ENCODE data around the gene GPR158. TPM values are rescaled to one million over a fixed set of nuclear protein-coding genes. Genes with fewer than 3 reads are reported as not detected.

The GPR158 gene
- total and polyA plus RNA-seq, 4 donors = 0.03 to 0.08 TPM; not detected in 2

DNA sequence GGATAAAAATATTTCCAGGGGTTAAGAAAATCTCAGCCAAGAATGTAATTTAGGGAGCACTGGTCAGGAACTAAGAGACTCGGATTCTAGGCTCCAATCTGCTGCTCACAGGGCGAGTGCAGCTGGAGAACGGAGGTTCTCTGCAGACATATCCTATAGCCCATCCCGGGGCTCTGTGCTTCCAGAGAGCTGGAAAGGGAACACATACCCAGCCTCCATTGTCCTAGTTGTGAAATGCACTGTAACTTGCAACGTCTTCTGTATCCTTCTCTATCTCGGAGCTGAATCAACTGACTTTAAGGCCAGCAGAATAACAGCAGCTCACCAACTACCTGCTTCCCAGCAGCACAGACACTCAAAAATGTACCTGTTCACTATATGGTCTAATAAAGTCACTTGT, 408.2 kb downstream of the GPR158 start:
- no peaks in the 10 kb centered on the region for H3K9me3 ChIP-seq (ENCODE audit: control insufficient read depth in 4 of 4, low read length in 3 of 4)
- no peak for DNase-seq (ENCODE audit: low spot score)
- no peak overlapping the region for H3K4me3 ChIP-seq (ENCODE audit: low read depth in 1 of 3, low read length in 3 of 3)
- 66% methylated on average over 6 of the region's 6 CpGs for WGBS
- no peaks in the 10 kb centered on the region for H3K27me3 ChIP-seq (ENCODE audit: control insufficient read depth in 4 of 4, insufficient read depth in 4 of 4, low read length in 3 of 4)
- no peaks in the 10 kb centered on the region for H3K4me1 ChIP-seq (ENCODE audit: control insufficient read depth in 4 of 4, insufficient read depth in 4 of 4, low read length in 3 of 4)
- TF ChIP-seq, protein P1, sequence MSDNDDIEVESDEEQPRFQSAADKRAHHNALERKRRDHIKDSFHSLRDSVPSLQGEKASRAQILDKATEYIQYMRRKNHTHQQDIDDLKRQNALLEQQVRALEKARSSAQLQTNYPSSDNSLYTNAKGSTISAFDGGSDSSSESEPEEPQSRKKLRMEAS (IDR thresholded peaks at IDR 0.05) = no peak
- TF ChIP-seq YY1 (IDR thresholded peaks at IDR 0.05) (no peak), JUND (IDR thresholded peaks at IDR 0.05) (no peak), NR2F2 (IDR thresholded peaks at IDR 0.05) (no peak), SP1 (IDR thresholded peaks at IDR 0.05) (no peak), GABPA (IDR thresholded peaks at IDR 0.05 in 1 of 2, conservative IDR thresholded peaks at IDR 0.05 in 1 of 2) (no peak), FOXA2 (IDR thresholded peaks at IDR 0.05) (no peak), HNF4A (conservative IDR thresholded peaks at IDR 0.05) (no peak), RAD21 (IDR thresholded peaks at IDR 0.05) (no peak)
- TF ChIP-seq, protein P2, sequence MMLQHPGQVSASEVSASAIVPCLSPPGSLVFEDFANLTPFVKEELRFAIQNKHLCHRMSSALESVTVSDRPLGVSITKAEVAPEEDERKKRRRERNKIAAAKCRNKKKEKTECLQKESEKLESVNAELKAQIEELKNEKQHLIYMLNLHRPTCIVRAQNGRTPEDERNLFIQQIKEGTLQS (IDR thresholded peaks at IDR 0.05) = no peak
- H3K9ac ChIP-seq (ENCODE audit: low read depth in 1 of 2, low read length in 2 of 2) = no peak overlapping the region
- H3K36me3 ChIP-seq (ENCODE audit: control insufficient read depth in 4 of 4, insufficient read depth in 3 of 4, low read depth in 1 of 4, low read length in 3 of 4) = no peaks in the 10 kb centered on the region
- no peak overlapping the region for H3K27ac ChIP-seq (ENCODE audit: low read depth in 1 of 2, low read length in 2 of 2)

DNA sequence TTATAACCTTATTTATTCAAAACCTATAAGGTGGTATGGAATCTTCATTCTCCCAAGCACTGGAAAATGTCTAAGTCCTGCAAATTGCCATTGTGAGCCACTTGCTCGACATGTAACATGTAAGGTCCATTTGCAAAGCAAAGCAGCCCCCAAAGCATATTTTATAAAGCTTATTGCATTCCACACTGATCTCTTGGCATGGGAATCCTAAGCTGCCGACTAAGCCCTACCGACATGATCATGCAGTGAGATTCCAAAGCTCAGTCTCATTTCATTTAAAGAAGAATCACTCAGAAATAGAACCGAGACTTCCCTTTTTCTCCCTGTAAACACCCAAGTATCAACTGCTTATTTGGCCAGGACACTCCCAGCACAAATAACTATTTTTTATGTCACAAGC, 425.9 kb downstream of the GPR158 start:
- no peak for TF ChIP-seq EGR1 (IDR thresholded peaks at IDR 0.05; ENCODE audit: low read depth in 2 of 2)
- TF ChIP-seq, protein P3, sequence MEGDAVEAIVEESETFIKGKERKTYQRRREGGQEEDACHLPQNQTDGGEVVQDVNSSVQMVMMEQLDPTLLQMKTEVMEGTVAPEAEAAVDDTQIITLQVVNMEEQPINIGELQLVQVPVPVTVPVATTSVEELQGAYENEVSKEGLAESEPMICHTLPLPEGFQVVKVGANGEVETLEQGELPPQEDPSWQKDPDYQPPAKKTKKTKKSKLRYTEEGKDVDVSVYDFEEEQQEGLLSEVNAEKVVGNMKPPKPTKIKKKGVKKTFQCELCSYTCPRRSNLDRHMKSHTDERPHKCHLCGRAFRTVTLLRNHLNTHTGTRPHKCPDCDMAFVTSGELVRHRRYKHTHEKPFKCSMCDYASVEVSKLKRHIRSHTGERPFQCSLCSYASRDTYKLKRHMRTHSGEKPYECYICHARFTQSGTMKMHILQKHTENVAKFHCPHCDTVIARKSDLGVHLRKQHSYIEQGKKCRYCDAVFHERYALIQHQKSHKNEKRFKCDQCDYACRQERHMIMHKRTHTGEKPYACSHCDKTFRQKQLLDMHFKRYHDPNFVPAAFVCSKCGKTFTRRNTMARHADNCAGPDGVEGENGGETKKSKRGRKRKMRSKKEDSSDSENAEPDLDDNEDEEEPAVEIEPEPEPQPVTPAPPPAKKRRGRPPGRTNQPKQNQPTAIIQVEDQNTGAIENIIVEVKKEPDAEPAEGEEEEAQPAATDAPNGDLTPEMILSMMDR (IDR thresholded peaks at IDR 0.05; ENCODE audit: low read depth, low read length, missing input control) = no peak
- TF ChIP-seq, protein P4, sequence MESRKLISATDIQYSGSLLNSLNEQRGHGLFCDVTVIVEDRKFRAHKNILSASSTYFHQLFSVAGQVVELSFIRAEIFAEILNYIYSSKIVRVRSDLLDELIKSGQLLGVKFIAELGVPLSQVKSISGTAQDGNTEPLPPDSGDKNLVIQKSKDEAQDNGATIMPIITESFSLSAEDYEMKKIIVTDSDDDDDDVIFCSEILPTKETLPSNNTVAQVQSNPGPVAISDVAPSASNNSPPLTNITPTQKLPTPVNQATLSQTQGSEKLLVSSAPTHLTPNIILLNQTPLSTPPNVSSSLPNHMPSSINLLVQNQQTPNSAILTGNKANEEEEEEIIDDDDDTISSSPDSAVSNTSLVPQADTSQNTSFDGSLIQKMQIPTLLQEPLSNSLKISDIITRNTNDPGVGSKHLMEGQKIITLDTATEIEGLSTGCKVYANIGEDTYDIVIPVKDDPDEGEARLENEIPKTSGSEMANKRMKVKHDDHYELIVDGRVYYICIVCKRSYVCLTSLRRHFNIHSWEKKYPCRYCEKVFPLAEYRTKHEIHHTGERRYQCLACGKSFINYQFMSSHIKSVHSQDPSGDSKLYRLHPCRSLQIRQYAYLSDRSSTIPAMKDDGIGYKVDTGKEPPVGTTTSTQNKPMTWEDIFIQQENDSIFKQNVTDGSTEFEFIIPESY (IDR thresholded peaks at IDR 0.05) = no peak
- TF ChIP-seq HNF4G (IDR thresholded peaks at IDR 0.05) = no peak
- no peak for TF ChIP-seq TAF1 (conservative IDR thresholded peaks at IDR 0.05)
- TF ChIP-seq FOXA2 (IDR thresholded peaks at IDR 0.05) = no peak
- no peak overlapping the region for H3K27ac ChIP-seq (ENCODE audit: low read depth in 1 of 2, low read length in 2 of 2)
- H3K36me3 ChIP-seq (ENCODE audit: control insufficient read depth in 4 of 4, insufficient read depth in 3 of 4, low read depth in 1 of 4, low read length in 3 of 4) = no peaks in the 10 kb centered on the region
- H3K9ac ChIP-seq (ENCODE audit: low read depth in 1 of 2, low read length in 2 of 2) = no peak overlapping the region
- no peaks in the 10 kb centered on the region for H3K27me3 ChIP-seq (ENCODE audit: control insufficient read depth in 4 of 4, insufficient read depth in 4 of 4, low read length in 3 of 4)
- no peak for DNase-seq (ENCODE audit: low spot score)
- no peaks in the 10 kb centered on the region for H3K9me3 ChIP-seq (ENCODE audit: control insufficient read depth in 4 of 4, low read length in 3 of 4)
- no peaks in the 10 kb centered on the region for H3K4me1 ChIP-seq (ENCODE audit: control insufficient read depth in 4 of 4, insufficient read depth in 4 of 4, low read length in 3 of 4)
- no peak overlapping the region for H3K4me3 ChIP-seq (ENCODE audit: low read depth in 1 of 3, low read length in 3 of 3)
- WGBS = 61% methylated on average over 4 of the region's 4 CpGs

DNA sequence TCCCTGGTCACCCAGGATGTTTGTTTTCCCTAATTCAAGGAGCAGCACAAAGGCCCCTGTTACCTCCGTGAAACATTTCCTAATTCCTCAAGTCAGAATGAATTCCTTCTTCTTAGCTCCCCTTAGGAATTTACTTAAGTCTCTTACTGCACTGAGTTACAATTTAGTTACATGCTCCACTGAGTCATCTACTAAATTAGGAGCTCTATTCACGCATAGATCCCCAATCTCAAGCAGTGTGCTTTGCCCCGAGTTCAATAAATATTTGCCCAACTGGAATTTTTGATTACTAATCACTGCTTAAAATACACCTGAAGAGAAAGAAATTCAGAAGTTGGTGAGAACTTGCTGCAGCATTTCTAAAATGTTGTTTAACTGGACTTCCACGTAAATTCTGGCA, 429.8 kb downstream of the GPR158 start:
- Histone ChIP-seq H3K9ac (ENCODE audit: low read depth in 1 of 2, low read length in 2 of 2) (no peak overlapping the region), H3K27ac (ENCODE audit: low read depth in 1 of 2, low read length in 2 of 2) (no peak overlapping the region), H3K27me3 (ENCODE audit: control insufficient read depth in 4 of 4, insufficient read depth in 4 of 4, low read length in 3 of 4) (no peaks in the 10 kb centered on the region), H3K9me3 (ENCODE audit: control insufficient read depth in 4 of 4, low read length in 3 of 4) (no peaks in the 10 kb centered on the region), H3K4me1 (ENCODE audit: control insufficient read depth in 4 of 4, insufficient read depth in 4 of 4, low read length in 3 of 4) (no peaks in the 10 kb centered on the region), H3K4me3 (ENCODE audit: low read depth in 1 of 3, low read length in 3 of 3) (no peak overlapping the region), H3K36me3 (ENCODE audit: control insufficient read depth in 4 of 4, insufficient read depth in 3 of 4, low read depth in 1 of 4, low read length in 3 of 4) (no peaks in the 10 kb centered on the region)
- DNase-seq (ENCODE audit: low spot score) = no peak
- WGBS = 34% methylated on average over 4 of the region's 4 CpGs
- TF ChIP-seq TAF1 (conservative IDR thresholded peaks at IDR 0.05) = no peak
- TF ChIP-seq HNF4A (conservative IDR thresholded peaks at IDR 0.05) = no peak
- TF ChIP-seq GABPA (IDR thresholded peaks at IDR 0.05 in 1 of 2, conservative IDR thresholded peaks at IDR 0.05 in 1 of 2) = no peak
- no peak for TF ChIP-seq FOXA1 (IDR thresholded peaks at IDR 0.05)
- no peak for TF ChIP-seq SP1 (IDR thresholded peaks at IDR 0.05)
- TF ChIP-seq NR2F2 (IDR thresholded peaks at IDR 0.05) = no peak
- TF ChIP-seq, protein P3 (IDR thresholded peaks at IDR 0.05; ENCODE audit: low read depth, low read length, missing input control) = no peak
- no peak for TF ChIP-seq RXRA (IDR thresholded peaks at IDR 0.05)
- TF ChIP-seq, protein P1 (IDR thresholded peaks at IDR 0.05) = no peak
- TF ChIP-seq RAD21 (IDR thresholded peaks at IDR 0.05) = no peak
- TF ChIP-seq JUND (IDR thresholded peaks at IDR 0.05) = no peak
- TF ChIP-seq HNF4G (IDR thresholded peaks at IDR 0.05) = no peak
- no peak for TF ChIP-seq YY1 (IDR thresholded peaks at IDR 0.05)
- TF ChIP-seq, protein P2 (IDR thresholded peaks at IDR 0.05) = no peak
